HL-60 (cell line): ENCODE results near the gene MRPL22.

Experiments
- DNase-seq, 2 experiments: peaks; one replicate each; pipeline ENCODE4 v3.0.0-alpha.2; 2010 to 2020; ENCODE audit warnings: low read depth in 1 of 2, low spot score in 1 of 2
- H3K27ac ChIP-seq: fragments of 250-450 bp; sonication (Bioruptor Pico); replicated peaks from 2 replicates; pipeline ENCODE4 v1.5.1; 2020; ENCODE audit warnings: mild to moderate bottlenecking, moderate library complexity
- H3K27me3 ChIP-seq: fragments of 250-450 bp; sonication (Bioruptor Pico); 2 replicates; pipeline ENCODE4 v1.5.1; 2021; ENCODE audit warnings: mild to moderate bottlenecking, moderate library complexity; ENCODE audit not compliant: insufficient read depth, poor library complexity, severe bottlenecking
- H3K4me3 ChIP-seq: replicated peaks from 2 replicates; pipeline ENCODE4 v1.5.1; 2011; ENCODE audit warnings: mild to moderate bottlenecking, control low read depth, low read length; ENCODE audit not compliant: insufficient read depth
- GABPA ChIP-seq: IDR thresholded peaks from 2 replicates; pipeline ENCODE4 v1.6.1; 2012; ENCODE audit warnings: low read depth
- POLR2AphosphoS5 ChIP-seq: IDR thresholded peaks from 2 replicates; pipeline ENCODE4 v1.6.1; 2012; ENCODE audit warnings: low read depth
- SPI1 ChIP-seq: IDR thresholded peaks from 2 replicates; pipeline ENCODE4 v1.6.1; 2012; ENCODE audit warnings: low read depth, mild to moderate bottlenecking, borderline replicate concordance
- TF ChIP-seq, protein P1 (sequence below): IDR thresholded peaks from one replicate; pipeline ENCODE4 v1.5.1; 2011; ENCODE audit warnings: low read length, control low read depth, inconsistent platforms; ENCODE audit not compliant: insufficient read depth
- TF ChIP-seq, protein P2 (sequence below): IDR thresholded peaks from 2 replicates; pipeline ENCODE4 v1.6.1; 2012; ENCODE audit warnings: low read depth; ENCODE audit not compliant: insufficient replicate concordance

Gene MRPL22

DNA sequence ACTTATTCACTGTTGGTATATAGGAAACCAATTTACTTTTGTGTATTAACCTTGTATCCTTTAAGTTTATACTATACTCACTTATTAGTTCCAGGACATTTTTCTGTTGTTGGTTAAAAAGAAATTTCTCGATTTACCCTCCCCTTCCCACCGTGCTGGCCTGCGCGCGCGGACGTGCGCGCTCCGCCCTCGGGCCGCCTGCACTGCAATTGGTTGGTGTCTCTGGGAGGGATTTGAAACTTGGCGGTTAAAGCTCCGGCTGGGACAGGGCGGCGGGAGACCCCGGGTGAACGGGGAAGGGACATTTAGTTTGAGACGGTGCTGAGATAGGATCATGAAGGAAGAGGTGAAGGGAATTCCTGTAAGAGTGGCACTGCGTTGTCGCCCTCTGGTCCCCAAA lies 72.7 kb downstream of the MRPL22 start, which contains the start of gene KIF4B:
TSS of gene KIF4B (plus strand) at position 230 of the 400 bp plus-strand sequence. CDS start at position 335, 105 bp downstream.
- Histone ChIP-seq H3K27ac (no peak within 1 kb of the TSS), H3K4me3 (no peak within 1 kb of the TSS), H3K27me3 (peaks cover 6% of the 10 kb centered on the region)
- no peak for TF ChIP-seq GABPA
- TF ChIP-seq, protein P1, sequence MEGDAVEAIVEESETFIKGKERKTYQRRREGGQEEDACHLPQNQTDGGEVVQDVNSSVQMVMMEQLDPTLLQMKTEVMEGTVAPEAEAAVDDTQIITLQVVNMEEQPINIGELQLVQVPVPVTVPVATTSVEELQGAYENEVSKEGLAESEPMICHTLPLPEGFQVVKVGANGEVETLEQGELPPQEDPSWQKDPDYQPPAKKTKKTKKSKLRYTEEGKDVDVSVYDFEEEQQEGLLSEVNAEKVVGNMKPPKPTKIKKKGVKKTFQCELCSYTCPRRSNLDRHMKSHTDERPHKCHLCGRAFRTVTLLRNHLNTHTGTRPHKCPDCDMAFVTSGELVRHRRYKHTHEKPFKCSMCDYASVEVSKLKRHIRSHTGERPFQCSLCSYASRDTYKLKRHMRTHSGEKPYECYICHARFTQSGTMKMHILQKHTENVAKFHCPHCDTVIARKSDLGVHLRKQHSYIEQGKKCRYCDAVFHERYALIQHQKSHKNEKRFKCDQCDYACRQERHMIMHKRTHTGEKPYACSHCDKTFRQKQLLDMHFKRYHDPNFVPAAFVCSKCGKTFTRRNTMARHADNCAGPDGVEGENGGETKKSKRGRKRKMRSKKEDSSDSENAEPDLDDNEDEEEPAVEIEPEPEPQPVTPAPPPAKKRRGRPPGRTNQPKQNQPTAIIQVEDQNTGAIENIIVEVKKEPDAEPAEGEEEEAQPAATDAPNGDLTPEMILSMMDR, result no peak
- no peak for DNase-seq

DNA sequence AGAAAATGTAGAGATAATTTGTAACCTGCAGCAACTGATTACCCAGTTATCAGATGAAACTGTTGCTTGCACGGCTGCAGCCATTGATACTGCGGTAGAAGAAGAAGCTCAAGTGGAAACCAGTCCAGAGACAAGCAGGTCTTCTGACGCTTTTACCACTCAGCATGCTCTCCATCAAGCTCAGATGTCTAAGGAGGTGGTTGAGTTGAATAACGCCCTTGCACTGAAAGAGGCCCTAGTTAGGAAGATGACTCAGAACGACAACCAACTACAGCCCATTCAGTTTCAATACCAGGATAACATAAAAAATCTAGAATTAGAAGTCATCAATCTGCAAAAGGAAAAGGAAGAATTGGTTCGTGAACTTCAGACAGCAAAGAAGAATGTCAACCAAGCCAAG lies 74.4 kb downstream of the MRPL22 start:
- Histone ChIP-seq H3K27me3 (peaks cover 6% of the 10 kb centered on the region), H3K4me3 (no peak overlapping the region), H3K27ac (no peak overlapping the region)
- DNase-seq, result no peak
- TF ChIP-seq, protein P1, result no peak
- TF ChIP-seq POLR2AphosphoS5 (no peak), SPI1 (no peak), GABPA (no peak)
- TF ChIP-seq, protein P2, sequence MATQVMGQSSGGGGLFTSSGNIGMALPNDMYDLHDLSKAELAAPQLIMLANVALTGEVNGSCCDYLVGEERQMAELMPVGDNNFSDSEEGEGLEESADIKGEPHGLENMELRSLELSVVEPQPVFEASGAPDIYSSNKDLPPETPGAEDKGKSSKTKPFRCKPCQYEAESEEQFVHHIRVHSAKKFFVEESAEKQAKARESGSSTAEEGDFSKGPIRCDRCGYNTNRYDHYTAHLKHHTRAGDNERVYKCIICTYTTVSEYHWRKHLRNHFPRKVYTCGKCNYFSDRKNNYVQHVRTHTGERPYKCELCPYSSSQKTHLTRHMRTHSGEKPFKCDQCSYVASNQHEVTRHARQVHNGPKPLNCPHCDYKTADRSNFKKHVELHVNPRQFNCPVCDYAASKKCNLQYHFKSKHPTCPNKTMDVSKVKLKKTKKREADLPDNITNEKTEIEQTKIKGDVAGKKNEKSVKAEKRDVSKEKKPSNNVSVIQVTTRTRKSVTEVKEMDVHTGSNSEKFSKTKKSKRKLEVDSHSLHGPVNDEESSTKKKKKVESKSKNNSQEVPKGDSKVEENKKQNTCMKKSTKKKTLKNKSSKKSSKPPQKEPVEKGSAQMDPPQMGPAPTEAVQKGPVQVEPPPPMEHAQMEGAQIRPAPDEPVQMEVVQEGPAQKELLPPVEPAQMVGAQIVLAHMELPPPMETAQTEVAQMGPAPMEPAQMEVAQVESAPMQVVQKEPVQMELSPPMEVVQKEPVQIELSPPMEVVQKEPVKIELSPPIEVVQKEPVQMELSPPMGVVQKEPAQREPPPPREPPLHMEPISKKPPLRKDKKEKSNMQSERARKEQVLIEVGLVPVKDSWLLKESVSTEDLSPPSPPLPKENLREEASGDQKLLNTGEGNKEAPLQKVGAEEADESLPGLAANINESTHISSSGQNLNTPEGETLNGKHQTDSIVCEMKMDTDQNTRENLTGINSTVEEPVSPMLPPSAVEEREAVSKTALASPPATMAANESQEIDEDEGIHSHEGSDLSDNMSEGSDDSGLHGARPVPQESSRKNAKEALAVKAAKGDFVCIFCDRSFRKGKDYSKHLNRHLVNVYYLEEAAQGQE, result no peak

DNA sequence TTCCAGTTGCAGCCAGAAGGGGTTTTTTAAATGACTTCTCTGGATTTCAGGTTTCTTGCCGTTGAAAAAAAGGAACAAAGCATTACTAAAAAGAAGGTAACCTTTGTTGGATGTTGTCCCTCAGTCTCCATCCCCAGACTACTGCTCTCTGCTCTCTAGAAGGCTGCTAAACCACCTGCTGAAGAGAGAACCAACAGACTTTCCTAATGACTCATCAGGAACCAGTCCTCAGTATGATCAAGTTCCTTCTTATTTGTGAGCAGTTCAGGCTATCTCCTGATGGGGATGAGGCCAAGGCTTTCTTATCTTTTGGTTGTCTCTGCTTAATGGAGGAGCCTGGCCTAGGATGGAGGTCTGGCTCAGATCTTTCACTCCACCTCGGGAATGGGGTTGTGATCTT lies 76.7 kb downstream of the MRPL22 start:
- no peak for DNase-seq
- H3K27ac ChIP-seq, result no peak overlapping the region
- no peak overlapping the region for H3K4me3 ChIP-seq
- peaks cover 3% of the 10 kb centered on the region for H3K27me3 ChIP-seq
- TF ChIP-seq SPI1 (no peak), GABPA (no peak), POLR2AphosphoS5 (no peak)
- TF ChIP-seq, protein P2, result no peak
- TF ChIP-seq, protein P1, result no peak
